Activated T-helper 17 cell treated with anti-CD3 and anti-CD28 coated beads, Interleukin-2, amount 50 U/mL, for 72 hours (primary cell): ENCODE measurements around the gene NRXN3. TPM values are rescaled to one million over a fixed set of nuclear protein-coding genes. Genes with fewer than 3 reads are reported as not detected.

Source experiments
- ATAC-seq: fragments of 150-1000 bp; cut with Tn5 transposase; replicated peaks from 2 replicates; pipeline ENCODE4 v1.10.0; 2021; ENCODE audit warnings: mild to moderate bottlenecking, moderate library complexity
- H3K27ac Mint-ChIP-seq: one replicate; pipeline ENCODE4 v1.8.0; 2022; ENCODE audit warnings: mixed read lengths
- H3K27me3 Mint-ChIP-seq: one replicate; pipeline ENCODE4 v1.8.0; 2022; ENCODE audit warnings: mixed read lengths
- H3K36me3 Mint-ChIP-seq: one replicate; pipeline ENCODE4 v1.8.0; 2022; ENCODE audit warnings: low read depth, mild to moderate bottlenecking, mixed read lengths
- H3K4me1 Mint-ChIP-seq: one replicate; pipeline ENCODE4 v1.8.0; 2022; ENCODE audit warnings: mixed read lengths
- H3K4me3 Mint-ChIP-seq: one replicate; pipeline ENCODE4 v1.8.0; 2022; ENCODE audit warnings: mild to moderate bottlenecking, mixed read lengths
- H3K9me3 Mint-ChIP-seq: one replicate; pipeline ENCODE4 v1.8.0; 2022; ENCODE audit warnings: mixed read lengths
- total RNA-seq, 2 donors: library from RNA; stranded (reverse); gene quantifications; one replicate each; pipeline ENCODE4 v1.2.3, GENCODE V29; 2022

NRXN3 gene
- total RNA-seq, 2 donors from 2014 or later: not detected

DNA sequence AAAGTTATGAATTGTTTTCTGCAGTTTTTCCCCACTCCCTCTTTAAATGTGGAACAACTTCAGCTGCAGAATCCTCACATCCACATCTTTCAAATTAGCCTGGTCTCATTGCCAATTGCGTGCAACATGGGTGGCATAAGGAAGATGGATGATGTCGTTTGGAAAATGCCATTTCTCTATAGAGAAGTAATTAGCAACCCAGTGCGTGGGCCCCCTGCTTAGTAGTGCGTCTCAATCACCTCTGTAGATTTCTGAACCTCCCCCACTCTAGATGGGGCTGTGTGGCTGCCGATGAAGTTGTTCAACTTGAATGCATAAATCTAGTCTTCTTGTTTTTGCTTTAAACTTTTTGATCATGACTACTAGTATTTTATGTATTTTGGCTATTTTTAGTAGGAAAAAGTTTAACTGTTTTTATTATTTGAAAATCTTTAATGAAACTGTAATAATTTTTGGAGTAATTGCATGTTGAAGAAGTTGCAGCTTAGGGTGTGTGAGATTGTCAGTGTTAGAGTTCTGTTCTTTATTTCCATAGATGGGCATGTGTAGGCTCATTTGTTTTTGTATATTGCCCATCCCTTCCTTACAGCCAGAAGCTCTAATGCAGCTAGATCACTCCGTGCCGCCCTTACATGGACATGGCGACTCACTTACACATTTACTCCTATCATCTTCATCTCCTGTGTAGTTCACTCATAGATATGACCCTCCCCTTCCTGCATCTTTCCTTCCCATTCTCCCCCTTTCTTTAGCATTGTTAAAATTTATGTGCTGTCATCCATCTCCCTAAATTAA lies 1683.0 kb downstream of the NRXN3 start:
- no peaks in the 10 kb centered on the region for H3K27me3 Mint-ChIP-seq
- no peaks in the 10 kb centered on the region for H3K4me1 Mint-ChIP-seq
- H3K27ac Mint-ChIP-seq: no peak overlapping the region
- H3K4me3 Mint-ChIP-seq: no peak overlapping the region
- no peaks in the 10 kb centered on the region for H3K36me3 Mint-ChIP-seq
- no peak for ATAC-seq
- peaks cover 5% of the 10 kb centered on the region for H3K9me3 Mint-ChIP-seq

GRCh38 chr14:79855789-79856188 lies 1685.6 kb downstream of the NRXN3 start:
- H3K9me3 Mint-ChIP-seq: peaks cover 3% of the 10 kb centered on the region
- no peak overlapping the region for H3K4me3 Mint-ChIP-seq
- H3K4me1 Mint-ChIP-seq: no peaks in the 10 kb centered on the region
- H3K27me3 Mint-ChIP-seq: no peaks in the 10 kb centered on the region
- no peak for ATAC-seq
- no peaks in the 10 kb centered on the region for H3K36me3 Mint-ChIP-seq
- H3K27ac Mint-ChIP-seq: no peak overlapping the region

GRCh38 chr14:79856381-79856780 lies 1686.2 kb downstream of the NRXN3 start:
- no peak for ATAC-seq
- Mint-ChIP-seq H3K4me3 (no peak overlapping the region), H3K4me1 (no peaks in the 10 kb centered on the region), H3K36me3 (no peaks in the 10 kb centered on the region), H3K27me3 (no peaks in the 10 kb centered on the region), H3K27ac (no peak overlapping the region), H3K9me3 (peaks cover 3% of the 10 kb centered on the region)

DNA sequence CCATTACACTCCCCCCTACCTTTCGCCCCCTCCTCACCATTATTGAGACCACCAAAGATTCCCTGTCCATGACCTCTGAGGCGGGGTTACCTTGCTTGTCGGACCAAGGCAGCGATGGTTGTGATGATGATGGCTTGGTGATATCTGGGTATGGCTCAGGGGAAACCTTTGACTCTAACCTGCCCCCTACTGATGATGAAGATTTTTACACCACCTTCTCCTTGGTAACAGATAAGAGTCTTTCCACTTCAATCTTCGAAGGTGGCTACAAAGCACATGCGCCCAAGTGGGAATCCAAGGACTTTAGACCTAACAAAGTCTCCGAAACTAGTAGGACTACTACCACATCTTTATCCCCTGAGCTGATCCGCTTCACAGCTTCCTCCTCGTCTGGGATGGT lies 1690.9 kb downstream of the NRXN3 start:
- peaks cover 3% of the 10 kb centered on the region for H3K9me3 Mint-ChIP-seq
- no peaks in the 10 kb centered on the region for H3K4me1 Mint-ChIP-seq
- no peak overlapping the region for H3K4me3 Mint-ChIP-seq
- H3K27me3 Mint-ChIP-seq: no peaks in the 10 kb centered on the region
- no peaks in the 10 kb centered on the region for H3K36me3 Mint-ChIP-seq
- ATAC-seq: no peak
- H3K27ac Mint-ChIP-seq: no peak overlapping the region

- no peaks in the 10 kb centered on the region for H3K4me1 Mint-ChIP-seq
- H3K27me3 Mint-ChIP-seq: no peaks in the 10 kb centered on the region
- no peak overlapping the region for H3K27ac Mint-ChIP-seq
- peaks cover 10% of the 10 kb centered on the region for H3K9me3 Mint-ChIP-seq
- no peak overlapping the region for H3K4me3 Mint-ChIP-seq
- no peaks in the 10 kb centered on the region for H3K36me3 Mint-ChIP-seq
- ATAC-seq: no peak
Measured at GRCh38 chr14:79862045-79862444, 1691.9 kb downstream of the NRXN3 start.

- no peak overlapping the region for H3K4me3 Mint-ChIP-seq
- peaks cover 19% of the 10 kb centered on the region for H3K9me3 Mint-ChIP-seq
- no peaks in the 10 kb centered on the region for H3K27me3 Mint-ChIP-seq
- no peaks in the 10 kb centered on the region for H3K36me3 Mint-ChIP-seq
- H3K27ac Mint-ChIP-seq: no peak overlapping the region
- ATAC-seq: no peak
- no peaks in the 10 kb centered on the region for H3K4me1 Mint-ChIP-seq
Measured at GRCh38 chr14:79871136-79871535, 1701.0 kb downstream of the NRXN3 start.

DNA sequence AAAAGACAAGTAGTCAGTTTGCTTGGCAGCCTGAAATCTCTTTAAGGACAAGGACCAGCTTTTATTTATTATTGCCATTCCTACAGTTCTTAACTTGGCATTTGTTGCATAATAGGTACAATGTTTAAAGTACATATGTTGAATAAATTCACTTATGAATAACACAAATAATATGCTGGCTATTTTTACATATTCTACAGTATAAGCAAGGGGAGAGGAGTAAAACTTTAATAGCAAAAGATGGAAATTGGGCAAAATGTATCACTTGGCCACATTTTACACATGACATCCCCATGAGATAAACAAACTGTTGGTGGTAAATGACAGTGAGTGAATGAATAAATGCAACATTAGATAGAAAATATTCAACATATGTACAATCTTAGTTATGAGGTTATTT lies 1708.1 kb downstream of the NRXN3 start:
- H3K4me1 Mint-ChIP-seq: no peaks in the 10 kb centered on the region
- H3K27ac Mint-ChIP-seq: no peak overlapping the region
- H3K4me3 Mint-ChIP-seq: no peak overlapping the region
- no peaks in the 10 kb centered on the region for H3K27me3 Mint-ChIP-seq
- peaks cover 13% of the 10 kb centered on the region for H3K9me3 Mint-ChIP-seq
- ATAC-seq: no peak
- no peaks in the 10 kb centered on the region for H3K36me3 Mint-ChIP-seq

DNA sequence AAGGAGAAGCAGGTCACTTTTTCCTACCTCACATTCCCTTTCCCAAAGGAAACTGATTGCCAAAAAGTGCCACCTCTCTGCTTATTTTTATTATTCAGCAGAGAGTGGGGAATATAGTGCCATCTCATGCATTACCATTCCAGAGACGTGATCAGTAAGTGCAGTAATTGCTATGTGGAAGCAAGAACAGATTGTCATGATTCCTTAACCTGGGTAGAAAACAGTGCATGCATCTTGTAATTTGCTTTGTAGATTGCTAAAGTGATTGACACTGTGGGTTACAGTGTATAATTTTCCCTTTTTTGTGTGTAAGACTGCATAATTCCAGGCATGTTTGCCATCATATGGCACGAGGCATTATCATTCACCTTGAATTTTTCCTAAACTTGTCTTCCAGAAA lies 1708.6 kb downstream of the NRXN3 start:
- H3K36me3 Mint-ChIP-seq: no peaks in the 10 kb centered on the region
- H3K9me3 Mint-ChIP-seq: peaks cover 13% of the 10 kb centered on the region
- no peak overlapping the region for H3K4me3 Mint-ChIP-seq
- H3K4me1 Mint-ChIP-seq: no peaks in the 10 kb centered on the region
- ATAC-seq: no peak
- H3K27ac Mint-ChIP-seq: no peak overlapping the region
- no peaks in the 10 kb centered on the region for H3K27me3 Mint-ChIP-seq

GRCh38 chr14:79881299-79881698 lies 1711.1 kb downstream of the NRXN3 start:
- Mint-ChIP-seq H3K4me3 (no peak overlapping the region), H3K27ac (no peak overlapping the region), H3K36me3 (no peaks in the 10 kb centered on the region), H3K9me3 (peaks cover 6% of the 10 kb centered on the region), H3K27me3 (no peaks in the 10 kb centered on the region), H3K4me1 (no peaks in the 10 kb centered on the region)
- ATAC-seq: no peak

DNA sequence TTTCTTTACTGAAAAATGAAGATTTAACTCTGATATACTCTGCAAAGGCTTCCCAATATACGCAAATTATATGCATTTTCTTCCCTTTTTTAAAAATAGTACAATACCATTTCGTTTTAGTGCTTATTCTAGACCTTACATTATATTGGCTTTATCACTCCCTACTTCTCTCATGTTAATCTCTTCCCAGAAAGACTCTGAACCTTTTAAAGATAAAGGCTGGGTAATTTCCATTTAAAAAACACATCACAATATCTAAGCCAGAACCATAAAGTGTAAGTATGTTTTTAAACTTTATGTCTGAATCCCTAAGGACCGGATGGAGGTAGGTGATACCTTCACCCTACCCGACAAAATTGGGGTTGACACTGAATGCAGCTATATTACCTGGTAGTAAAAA lies 1720.4 kb downstream of the NRXN3 start:
- H3K27me3 Mint-ChIP-seq: no peaks in the 10 kb centered on the region
- no peak for ATAC-seq
- H3K27ac Mint-ChIP-seq: no peak overlapping the region
- H3K4me1 Mint-ChIP-seq: no peaks in the 10 kb centered on the region
- H3K36me3 Mint-ChIP-seq: no peaks in the 10 kb centered on the region
- no peak overlapping the region for H3K4me3 Mint-ChIP-seq
- no peaks in the 10 kb centered on the region for H3K9me3 Mint-ChIP-seq

- no peaks in the 10 kb centered on the region for H3K36me3 Mint-ChIP-seq
- no peak overlapping the region for H3K27ac Mint-ChIP-seq
- ATAC-seq: no peak
- H3K4me1 Mint-ChIP-seq: no peaks in the 10 kb centered on the region
- no peak overlapping the region for H3K4me3 Mint-ChIP-seq
- peaks cover 9% of the 10 kb centered on the region for H3K9me3 Mint-ChIP-seq
- H3K27me3 Mint-ChIP-seq: no peaks in the 10 kb centered on the region
Measured at GRCh38 chr14:79896009-79896408, 1725.8 kb downstream of the NRXN3 start.

DNA sequence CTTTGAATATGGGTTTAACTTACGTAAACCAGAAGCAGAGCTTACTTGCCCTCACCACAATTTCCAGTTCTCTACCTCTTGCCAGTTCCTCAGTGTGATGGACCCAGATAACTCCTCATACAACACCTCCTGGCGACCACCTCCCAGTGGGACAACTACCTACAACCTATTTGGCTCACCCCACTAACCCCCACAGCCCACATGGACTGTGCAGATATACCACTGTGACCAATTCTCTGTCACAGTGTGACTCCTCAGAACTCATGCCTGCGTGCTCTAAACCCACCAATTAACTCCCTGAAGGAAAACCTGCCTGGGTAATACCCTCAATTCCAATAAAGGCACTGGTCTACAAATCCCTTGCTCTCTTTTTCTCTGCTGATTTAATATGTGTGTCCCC lies 1729.4 kb downstream of the NRXN3 start:
- Mint-ChIP-seq H3K4me1 (no peaks in the 10 kb centered on the region), H3K36me3 (no peaks in the 10 kb centered on the region)

DNA sequence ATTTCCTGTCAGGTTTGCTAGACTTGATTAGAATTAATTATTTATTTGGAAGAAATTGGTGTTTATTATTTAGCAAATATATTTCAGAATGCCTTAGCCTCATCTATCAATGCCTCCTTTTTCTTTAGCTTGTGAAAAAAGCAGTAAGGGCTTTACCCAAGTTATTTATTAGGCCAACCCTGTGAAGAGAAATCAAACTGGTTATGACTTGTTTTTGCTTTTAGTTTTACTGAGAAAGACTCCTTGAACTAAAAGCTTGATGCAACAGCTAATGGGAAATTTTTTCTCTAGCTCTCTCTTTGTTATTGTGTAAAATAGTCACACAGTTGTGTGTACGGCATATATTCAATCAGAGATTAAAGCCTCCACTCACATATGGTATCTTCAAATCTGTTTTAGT lies 1734.3 kb downstream of the NRXN3 start:
- H3K9me3 Mint-ChIP-seq: peaks cover 12% of the 10 kb centered on the region
- no peak overlapping the region for H3K4me3 Mint-ChIP-seq
- H3K27me3 Mint-ChIP-seq: no peaks in the 10 kb centered on the region
- no peak for ATAC-seq
- H3K4me1 Mint-ChIP-seq: no peaks in the 10 kb centered on the region
- H3K36me3 Mint-ChIP-seq: no peaks in the 10 kb centered on the region
- H3K27ac Mint-ChIP-seq: no peak overlapping the region

More for the DNA sequence above, 1729.4 kb downstream of the NRXN3 start:
- no peaks in the 10 kb centered on the region for H3K27me3 Mint-ChIP-seq
- H3K27ac Mint-ChIP-seq: no peak overlapping the region
- no peak for ATAC-seq
- no peak overlapping the region for H3K4me3 Mint-ChIP-seq
- peaks cover 9% of the 10 kb centered on the region for H3K9me3 Mint-ChIP-seq

DNA sequence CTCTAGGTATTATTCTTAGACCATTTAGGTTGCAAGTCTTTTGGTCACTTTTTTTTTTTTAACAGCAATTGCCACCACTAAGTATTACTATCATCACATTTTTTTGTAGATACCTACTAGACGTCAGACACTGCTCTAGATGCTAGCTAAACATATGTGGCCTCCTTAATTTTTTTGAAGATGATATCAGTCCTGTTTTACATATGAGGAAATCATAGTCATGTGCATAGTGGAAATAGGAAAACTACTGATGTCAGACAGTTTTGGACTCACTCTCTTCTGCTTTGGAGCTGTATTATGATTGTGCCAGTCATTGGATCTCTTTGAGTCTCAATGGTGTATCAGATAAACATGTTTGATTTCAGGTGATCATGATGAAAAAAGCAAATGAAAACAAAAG lies 1736.8 kb downstream of the NRXN3 start:
- Mint-ChIP-seq H3K4me1 (no peaks in the 10 kb centered on the region), H3K27me3 (no peaks in the 10 kb centered on the region), H3K27ac (no peak overlapping the region), H3K4me3 (no peak overlapping the region), H3K36me3 (no peaks in the 10 kb centered on the region), H3K9me3 (peaks cover 3% of the 10 kb centered on the region)
- no peak for ATAC-seq

- H3K27ac Mint-ChIP-seq: no peak overlapping the region
- H3K9me3 Mint-ChIP-seq: peaks cover 14% of the 10 kb centered on the region
- no peaks in the 10 kb centered on the region for H3K36me3 Mint-ChIP-seq
- no peaks in the 10 kb centered on the region for H3K27me3 Mint-ChIP-seq
- ATAC-seq: no peak
- H3K4me1 Mint-ChIP-seq: no peaks in the 10 kb centered on the region
- no peak overlapping the region for H3K4me3 Mint-ChIP-seq
Measured at GRCh38 chr14:79910086-79910485, 1739.9 kb downstream of the NRXN3 start.

- H3K9me3 Mint-ChIP-seq: peaks cover 11% of the 10 kb centered on the region
- no peaks in the 10 kb centered on the region for H3K36me3 Mint-ChIP-seq
Measured at GRCh38 chr14:79911744-79912143, 1741.6 kb downstream of the NRXN3 start.

More at GRCh38 chr14:79911744-79912143, 1741.6 kb downstream of the NRXN3 start:
- no peak for ATAC-seq
- Mint-ChIP-seq H3K4me3 (no peak overlapping the region), H3K27me3 (no peaks in the 10 kb centered on the region), H3K27ac (no peak overlapping the region), H3K4me1 (no peaks in the 10 kb centered on the region)
